ENCODE data around the gene CLDN22.
"Not testable (repeated sequence)": the region's sequence is repeated elsewhere in the genome, so short reads cannot be mapped to it uniquely, and the experiment has no call there.

The CLDN22 gene

DNA sequence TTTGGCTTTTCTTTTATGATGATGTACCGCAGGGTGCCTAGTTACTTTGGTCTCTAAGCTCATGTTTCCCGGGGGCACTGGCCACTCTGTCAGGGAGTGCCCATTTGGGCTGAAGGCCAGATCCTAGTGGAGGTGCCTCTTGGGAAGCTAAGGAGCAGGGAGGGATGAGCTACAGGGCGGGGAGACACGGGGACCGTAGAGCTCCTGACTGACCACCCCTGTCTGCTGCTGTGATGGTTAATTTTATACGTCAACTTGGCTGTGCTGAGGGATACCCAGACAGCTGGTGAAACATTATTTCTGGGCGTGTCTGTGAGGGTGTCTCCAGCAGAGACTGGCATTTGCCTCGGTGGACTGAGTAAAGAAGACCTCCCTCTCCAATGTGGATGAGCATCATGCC, 27.1 kb upstream of the CLDN22 start:
- DNase-seq (ENCODE audit: low spot score), result no peak

DNA sequence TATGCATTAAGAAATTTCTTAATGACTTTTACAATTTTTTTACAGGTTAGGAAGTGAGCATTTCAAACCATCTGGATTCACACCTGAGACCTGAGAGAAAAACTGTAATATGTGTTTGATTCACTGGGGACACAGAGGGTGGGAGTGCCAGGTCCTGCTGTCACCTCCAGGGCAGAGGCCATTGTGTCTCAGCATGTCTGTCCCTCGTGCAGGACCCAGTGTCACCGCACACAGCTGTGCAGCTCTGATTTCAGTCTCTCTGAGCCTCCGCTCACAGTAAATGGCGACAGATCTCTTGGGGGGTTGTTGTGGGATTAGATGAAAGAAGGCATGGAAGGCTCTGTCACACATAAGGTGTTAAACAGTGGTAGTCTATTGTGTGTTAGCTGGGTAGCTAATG, 25.2 kb upstream of the CLDN22 start:
- no peak for DNase-seq (ENCODE audit: low spot score)

DNA sequence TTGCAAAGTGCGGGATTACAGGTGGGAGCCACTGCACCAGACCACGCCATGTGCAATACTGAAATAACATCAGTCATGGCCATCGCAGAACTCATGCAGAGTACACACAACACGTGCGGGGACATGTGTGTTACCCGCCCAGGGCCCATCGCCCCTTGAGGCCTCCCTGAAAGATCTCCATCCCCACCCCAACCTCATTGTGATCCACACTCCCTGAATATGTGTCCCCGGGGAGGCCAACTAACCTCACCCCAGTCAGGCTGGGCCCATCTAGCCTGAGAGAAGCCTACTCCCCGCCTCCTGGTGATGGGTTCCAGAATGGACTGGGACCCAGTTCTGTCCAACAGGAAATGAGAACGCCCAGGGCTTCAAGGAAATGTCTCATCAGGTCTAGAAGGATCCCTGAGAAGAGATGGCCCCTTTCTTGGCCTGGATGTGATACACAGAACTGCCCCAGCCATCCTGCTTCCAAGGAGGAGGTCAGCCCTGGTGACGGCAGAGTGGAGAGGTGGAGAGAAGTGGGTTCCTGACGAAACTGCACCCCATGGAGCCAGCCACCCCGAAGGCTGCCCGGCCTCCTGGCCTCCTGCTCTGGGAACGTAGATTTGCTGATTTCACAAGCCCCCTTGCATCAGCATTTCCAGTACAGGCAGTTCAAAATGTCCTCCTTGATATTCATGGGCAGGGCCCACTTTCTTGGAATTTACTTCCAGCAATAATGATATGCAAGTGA, 24.6 kb upstream of the CLDN22 start:
- DNase-seq (ENCODE audit: low spot score), result no peak

GRCh38 chr4:183343730-183344129, 23.7 kb upstream of the CLDN22 start:
- no peak for DNase-seq (ENCODE audit: low spot score)

DNA sequence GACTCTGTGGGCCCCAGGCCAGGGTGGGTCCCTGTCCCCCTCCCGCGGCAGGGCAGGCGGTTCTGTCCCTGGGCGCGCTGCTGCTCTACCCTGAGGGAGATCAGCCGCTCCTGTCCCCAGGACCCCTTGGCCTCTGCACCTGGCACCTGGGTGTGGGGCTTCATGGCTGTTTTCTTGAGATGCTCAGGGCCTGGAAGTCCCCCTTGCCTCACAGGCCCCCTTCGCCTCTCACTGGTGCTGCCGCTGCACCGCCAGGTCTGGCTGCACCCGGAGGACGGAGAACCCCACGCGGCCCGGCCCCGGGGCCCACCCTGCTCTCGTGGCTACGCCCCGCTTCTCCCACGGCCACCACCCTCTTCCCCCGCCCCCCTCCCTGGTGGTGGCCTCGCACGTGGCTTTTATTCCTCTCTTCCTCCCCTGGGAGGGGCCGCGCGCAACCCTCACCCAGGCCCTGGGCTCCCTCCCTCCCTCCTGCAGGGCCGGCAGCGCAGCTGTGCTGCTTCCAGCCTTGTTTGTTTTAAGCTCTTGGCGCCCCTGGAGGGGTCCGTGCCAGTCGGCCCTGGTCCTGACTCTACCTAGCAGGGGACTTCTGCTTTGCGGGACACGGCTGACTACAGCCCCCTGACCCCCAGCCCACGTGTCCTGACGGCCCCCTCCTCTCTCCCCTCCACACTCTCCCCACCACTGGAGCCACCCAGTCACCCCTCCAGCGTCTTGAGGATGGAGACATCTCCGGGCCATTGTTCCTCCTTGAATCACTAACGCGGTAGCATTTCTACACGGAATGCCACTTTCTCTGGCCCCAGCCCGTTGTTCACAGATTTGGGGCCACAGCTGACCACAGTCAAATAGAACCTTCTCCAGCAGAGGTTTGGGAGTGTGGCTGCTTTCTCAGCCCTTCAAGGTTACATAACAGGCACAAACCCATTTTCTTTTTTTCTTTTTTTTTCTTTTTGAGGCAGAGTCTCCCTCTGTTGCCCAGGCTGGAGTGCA, 22.8 kb upstream of the CLDN22 start:
- no peak for DNase-seq (ENCODE audit: low spot score)

DNA sequence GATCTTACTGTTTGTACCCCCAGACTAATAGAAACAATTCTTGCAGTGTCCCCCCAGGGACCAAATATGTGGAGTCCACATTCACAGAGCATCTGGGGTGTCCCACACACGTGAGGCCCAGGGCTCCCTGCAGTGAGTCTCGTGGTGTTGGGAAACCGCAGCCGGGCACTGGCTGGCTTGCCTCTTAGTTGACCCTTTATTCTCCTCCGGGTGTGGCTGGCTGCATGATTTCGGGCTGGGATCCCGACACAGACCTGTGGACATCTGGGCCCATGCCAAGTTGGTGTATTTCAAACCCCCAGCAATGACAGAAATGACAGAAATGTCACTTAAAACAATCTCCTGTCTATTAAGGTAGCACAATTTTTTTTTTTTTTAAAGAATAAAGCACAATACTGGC, 17.8 kb upstream of the CLDN22 start:
- DNase-seq (ENCODE audit: low spot score), result no peak

- no peak for DNase-seq (ENCODE audit: low spot score)
These were observed 17.3 kb upstream of the CLDN22 start for GRCh38 chr4:183337349-183337748.

DNA sequence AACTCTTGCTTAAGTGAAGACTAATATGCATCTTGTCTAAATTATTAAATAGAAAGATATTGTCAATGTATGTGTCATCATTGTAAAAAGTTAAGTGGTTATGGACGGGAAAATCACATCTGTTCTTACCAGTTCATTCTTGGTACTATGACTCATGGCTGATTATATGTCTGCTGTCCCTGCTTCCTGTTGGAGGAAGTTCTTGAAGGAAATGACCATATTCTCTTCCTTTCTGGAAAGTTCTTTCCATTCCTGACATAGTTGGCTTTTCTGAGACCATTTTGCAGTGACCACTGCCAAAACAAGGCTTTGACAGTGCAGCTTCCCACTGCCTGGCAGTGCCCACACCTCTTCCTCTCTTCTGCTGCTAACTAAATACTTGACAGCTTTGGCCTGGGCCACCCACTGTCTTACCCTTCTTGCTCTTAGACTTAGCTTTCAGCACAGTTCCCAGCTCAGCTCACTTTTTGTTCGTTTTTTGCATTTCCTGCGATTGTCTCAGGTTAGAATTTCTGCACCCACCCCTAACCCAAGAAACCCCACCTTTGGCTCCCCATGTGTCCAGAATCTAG, 15.4 kb upstream of the CLDN22 start:
- DNase-seq (ENCODE audit: low spot score), result no peak

- no peak for DNase-seq (ENCODE audit: low spot score)
These were observed 13.9 kb upstream of the CLDN22 start for GRCh38 chr4:183333983-183334382.

- DNase-seq (ENCODE audit: low spot score), result no peak
These were observed 13.1 kb upstream of the CLDN22 start for GRCh38 chr4:183333202-183333601.

GRCh38 chr4:183332447-183332846, 12.4 kb upstream of the CLDN22 start:
- no peak for DNase-seq (ENCODE audit: low spot score)

GRCh38 chr4:183330841-183331240, 10.8 kb upstream of the CLDN22 start:
- DNase-seq (ENCODE audit: low spot score), result no peak

GRCh38 chr4:183329954-183330742, 10.1 kb upstream of the CLDN22 start:
- no peak for DNase-seq (ENCODE audit: low spot score)

DNA sequence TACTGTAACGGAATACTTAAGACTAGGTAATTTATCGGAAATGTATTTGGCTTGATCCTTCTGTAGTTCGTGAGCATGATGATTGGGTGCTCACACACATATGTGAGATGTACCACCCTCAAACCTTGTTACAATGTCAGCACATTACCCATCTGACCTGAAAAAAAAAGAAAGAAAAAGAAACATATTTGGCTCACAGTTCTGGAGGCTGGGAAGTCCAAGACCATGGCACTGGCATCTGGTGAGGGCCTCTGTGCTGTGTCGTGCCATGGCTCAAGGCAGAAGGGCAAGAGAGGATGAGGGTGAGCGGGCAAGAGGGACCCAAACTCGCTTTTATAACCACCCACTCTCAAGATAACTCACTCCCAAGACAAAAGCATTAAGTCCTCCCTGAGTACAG, 9.2 kb upstream of the CLDN22 start:
- no peak for DNase-seq (ENCODE audit: low spot score)

DNA sequence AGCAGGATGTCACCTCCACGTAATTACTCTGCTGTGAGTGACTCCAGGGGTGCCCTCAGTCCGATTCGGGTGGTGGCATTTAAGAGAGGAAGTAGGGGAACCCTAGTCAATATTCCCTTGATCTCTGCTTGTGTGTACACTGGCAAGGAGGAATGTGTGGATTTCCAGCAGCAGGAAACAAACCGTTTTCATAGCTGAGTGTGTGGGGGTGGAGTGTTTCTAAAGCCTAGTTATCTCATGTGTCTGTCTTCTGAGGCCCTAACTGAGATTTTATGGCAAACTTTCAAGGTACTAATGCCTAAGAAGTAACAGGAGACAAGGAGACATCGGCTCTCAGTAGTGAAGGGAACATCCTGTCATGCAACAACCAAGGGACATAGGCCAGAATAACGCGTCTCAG, 8.8 kb upstream of the CLDN22 start:
- DNase-seq (ENCODE audit: low spot score), result no peak

- DNase-seq (ENCODE audit: low spot score), result no peak
These were observed 7.8 kb upstream of the CLDN22 start for GRCh38 chr4:183327827-183328226.

- no peak for DNase-seq (ENCODE audit: low spot score)
These were observed 6.8 kb upstream of the CLDN22 start for GRCh38 chr4:183326853-183327252.

DNA sequence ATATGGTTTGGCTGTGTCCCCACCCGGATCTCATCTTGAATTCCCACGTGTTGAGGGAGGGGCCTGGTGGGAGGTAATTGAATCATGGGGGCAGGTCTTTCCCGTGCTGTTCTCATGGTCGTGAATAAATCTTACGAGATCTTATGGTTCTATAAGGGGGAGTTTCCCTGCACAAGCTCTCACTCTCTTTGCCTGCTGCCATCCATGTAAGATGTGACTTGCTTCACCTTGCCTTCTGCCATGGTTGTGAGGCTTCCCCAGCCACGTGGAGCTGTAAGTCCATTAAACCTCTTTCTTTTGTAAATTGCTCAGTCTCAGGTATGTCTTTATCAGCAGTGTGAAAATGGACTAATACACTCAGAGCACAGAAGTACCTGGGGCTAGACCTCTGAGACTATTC, 6.3 kb upstream of the CLDN22 start:
- DNase-seq (ENCODE audit: low spot score), result not testable (repeated sequence)

DNA sequence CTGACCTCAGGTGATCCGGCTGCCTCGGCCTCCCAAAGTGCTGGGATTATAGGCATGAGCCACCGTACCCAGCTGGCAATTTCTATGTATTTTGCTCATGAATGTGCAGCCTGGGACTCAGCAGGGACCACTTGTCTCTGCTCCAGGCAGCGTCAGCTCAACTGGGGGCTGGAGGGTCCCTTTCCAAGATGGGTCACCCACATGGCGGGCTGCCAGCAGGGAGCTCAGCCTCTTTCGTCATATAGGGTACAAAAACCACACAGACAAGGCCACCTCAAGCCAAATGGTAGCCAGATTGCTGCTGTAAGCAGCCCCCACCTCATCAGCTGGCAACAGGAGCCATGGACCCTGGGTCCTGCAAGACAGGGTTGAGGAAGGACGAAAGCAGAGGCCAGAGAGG, 4.5 kb upstream of the CLDN22 start:
- DNase-seq (ENCODE audit: low spot score), result no peak

- not testable (repeated sequence) for DNase-seq (ENCODE audit: low spot score)
These were observed 4.0 kb upstream of the CLDN22 start for GRCh38 chr4:183324056-183324455.

GRCh38 chr4:183323295-183323694, 3.2 kb upstream of the CLDN22 start:
- DNase-seq (ENCODE audit: low spot score), result no peak

- no peak for DNase-seq (ENCODE audit: low spot score)
These were observed 2.2 kb upstream of the CLDN22 start, which contains the start of gene CLDN24 for GRCh38 chr4:183322326-183322725. TSS of gene CLDN24 (minus strand) at chr4:183322426. CDS start at chr4:183322426, 0 bp downstream.

All from CD4-positive, alpha-beta T cell treated with Interleukin-2 at 100 ng/mL for 4 hours (primary cell).